Sigmoid colon (tissue), 7 donors: Measurements from ENCODE around the gene SSC5D. TPM values are rescaled to one million over a fixed set of nuclear protein-coding genes. Genes with fewer than 3 reads are reported as not detected.

Experiments used
- DNase-seq: peaks from one replicate; pipeline ENCODE4 v3.0.0-alpha.2; 2019
- H3K27ac ChIP-seq, 4 donors: fragments of 200-600 bp; sonication (generic); one replicate each; pipeline ENCODE4 v1.5.1; 2016 to 2019; ENCODE audit warnings: mild to moderate bottlenecking in 1 of 4
- H3K27me3 ChIP-seq, 3 donors: fragments of 200-600 bp; sonication (generic); one replicate each; pipeline ENCODE4 v1.5.1; 2019; ENCODE audit warnings: mild to moderate bottlenecking in 1 of 3
- H3K36me3 ChIP-seq, 4 donors: fragments of 200-600 bp; sonication (generic); one replicate each; pipeline ENCODE4 v1.5.1; 2016 to 2019
- H3K4me1 ChIP-seq, 4 donors: fragments of 200-600 bp; sonication (generic); one replicate each; pipeline ENCODE4 v1.5.1; 2017 to 2019
- H3K4me3 ChIP-seq, 4 donors: fragments of 200-600 bp; sonication (generic); one replicate each; pipeline ENCODE4 v1.5.1; 2017 to 2019; ENCODE audit warnings: mild to moderate bottlenecking in 2 of 4, moderate library complexity in 1 of 4
- H3K9me3 ChIP-seq, 4 donors: fragments of 200-600 bp in 3 of 4; sonication (generic) in 3 of 4; one replicate each; pipeline versions ENCODE4 v1.5.1 to v1.6.1; 2013 to 2019
- EP300 ChIP-seq, 4 donors: sonication (generic); formaldehyde crosslinking; IDR thresholded peaks; one replicate each; pipeline ENCODE4 v1.6.1; 2017; ENCODE audit warnings: antibody characterized with exemption in 4 of 4
- POLR2A ChIP-seq, 2 donors: fragments of 450-650 bp; IDR thresholded peaks; one replicate each; pipeline ENCODE4 v1.6.1; 2016; ENCODE audit warnings: antibody characterized with exemption in 2 of 2, mild to moderate bottlenecking in 2 of 2, moderate library complexity in 2 of 2
- POLR2AphosphoS5 ChIP-seq, 4 donors: sonication (generic); formaldehyde crosslinking; IDR thresholded peaks; one replicate each; pipeline ENCODE4 v1.6.1; 2017; ENCODE audit warnings: antibody characterized with exemption in 4 of 4
- WGBS, 2 donors: extraction: QIAGEN DNeasy Blood & Tissue Kit; methylation state at CpG; one replicate each; pipeline ENCODE4 v1.1.7; 2013; 5-methylcytosine and 5-hydroxymethylcytosine counted together
- intact Hi-C: fragments of 100-400 bp; cut with DNase I; formaldehyde crosslinking; loops from one replicate; pipeline ENCODE4 v1.15.1; 2023
- polyA plus RNA-seq, 3 donors: library from polyadenylated mRNA; stranded (reverse); fragments of 200-250 nt; gene quantifications; one replicate each; pipeline ENCODE4 v1.2.3, GENCODE V29; 2013
- total RNA-seq, 4 donors: library from RNA; depleted of rRNA; stranded (reverse); fragments of >200 nt; gene quantifications; one replicate each; pipeline ENCODE4 v1.1.0, GENCODE V29; 2016
- TF ChIP-seq, protein P1 (sequence below), 4 experiments: fragments of 450-650 bp in 3 of 4; fragments of 200-600 bp in 1 of 4; IDR thresholded peaks; one replicate each; pipeline ENCODE4 v1.5.1; 2016 to 2019; ENCODE audit warnings: antibody characterized with exemption in 4 of 4, mild to moderate bottlenecking in 3 of 4, moderate library complexity in 2 of 4
- donor health status: healthy with polysubstance abuse.
- donor health status: Bipolar disorder and iron deficiency.
- donor health status: healthy.

Gene SSC5D
- total and polyA plus RNA-seq, 7 donors = 1.2 to 66.7 (median 14.4) TPM; not detected in 1

DNA sequence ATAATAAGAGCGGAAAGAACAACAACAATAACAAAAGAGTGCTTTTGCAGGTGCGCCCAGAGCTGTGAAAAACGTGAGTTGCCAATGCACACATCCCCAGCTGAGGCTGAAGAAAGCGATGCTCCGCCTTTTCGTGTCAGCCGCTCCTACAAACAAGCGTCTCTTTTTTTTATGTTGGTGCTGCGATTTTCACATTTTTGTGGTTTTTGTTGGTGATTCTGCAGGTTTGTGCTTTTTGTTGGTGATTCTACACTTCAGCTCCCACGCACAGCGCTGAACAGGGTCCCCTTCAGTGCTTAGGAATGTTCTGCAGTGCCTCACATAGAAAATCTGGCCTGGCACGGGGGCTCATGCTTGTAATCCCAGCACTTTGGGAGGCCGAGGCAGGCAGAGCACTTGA lies 64.4 kb downstream of the SSC5D start:
- Histone ChIP-seq H3K4me1 (peaks cover 0 to under 1% (median 0%) of the 10 kb centered on the region in 4 donors), H3K27ac (no peak overlapping the region), H3K27me3 (peaks cover 5 to 49% (median 34%) of the 10 kb centered on the region in 3 donors), H3K4me3 (no peak overlapping the region), H3K36me3 (no peaks in the 10 kb centered on the region), H3K9me3 (no peaks in the 10 kb centered on the region)
- 68 to 72% methylated on average over 13 of the region's 13 CpGs for WGBS, 2 donors
- intact Hi-C loops = no loop called here
- DNase-seq = no peak
- TF ChIP-seq, protein P1, sequence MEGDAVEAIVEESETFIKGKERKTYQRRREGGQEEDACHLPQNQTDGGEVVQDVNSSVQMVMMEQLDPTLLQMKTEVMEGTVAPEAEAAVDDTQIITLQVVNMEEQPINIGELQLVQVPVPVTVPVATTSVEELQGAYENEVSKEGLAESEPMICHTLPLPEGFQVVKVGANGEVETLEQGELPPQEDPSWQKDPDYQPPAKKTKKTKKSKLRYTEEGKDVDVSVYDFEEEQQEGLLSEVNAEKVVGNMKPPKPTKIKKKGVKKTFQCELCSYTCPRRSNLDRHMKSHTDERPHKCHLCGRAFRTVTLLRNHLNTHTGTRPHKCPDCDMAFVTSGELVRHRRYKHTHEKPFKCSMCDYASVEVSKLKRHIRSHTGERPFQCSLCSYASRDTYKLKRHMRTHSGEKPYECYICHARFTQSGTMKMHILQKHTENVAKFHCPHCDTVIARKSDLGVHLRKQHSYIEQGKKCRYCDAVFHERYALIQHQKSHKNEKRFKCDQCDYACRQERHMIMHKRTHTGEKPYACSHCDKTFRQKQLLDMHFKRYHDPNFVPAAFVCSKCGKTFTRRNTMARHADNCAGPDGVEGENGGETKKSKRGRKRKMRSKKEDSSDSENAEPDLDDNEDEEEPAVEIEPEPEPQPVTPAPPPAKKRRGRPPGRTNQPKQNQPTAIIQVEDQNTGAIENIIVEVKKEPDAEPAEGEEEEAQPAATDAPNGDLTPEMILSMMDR (IDR thresholded peaks at IDR 0.05) = no peak
- TF ChIP-seq POLR2A (IDR thresholded peaks at IDR 0.05) = no peak
- TF ChIP-seq POLR2AphosphoS5 (IDR thresholded peaks at IDR 0.05) = no peak
- no peak for TF ChIP-seq EP300 (IDR thresholded peaks at IDR 0.05)

DNA sequence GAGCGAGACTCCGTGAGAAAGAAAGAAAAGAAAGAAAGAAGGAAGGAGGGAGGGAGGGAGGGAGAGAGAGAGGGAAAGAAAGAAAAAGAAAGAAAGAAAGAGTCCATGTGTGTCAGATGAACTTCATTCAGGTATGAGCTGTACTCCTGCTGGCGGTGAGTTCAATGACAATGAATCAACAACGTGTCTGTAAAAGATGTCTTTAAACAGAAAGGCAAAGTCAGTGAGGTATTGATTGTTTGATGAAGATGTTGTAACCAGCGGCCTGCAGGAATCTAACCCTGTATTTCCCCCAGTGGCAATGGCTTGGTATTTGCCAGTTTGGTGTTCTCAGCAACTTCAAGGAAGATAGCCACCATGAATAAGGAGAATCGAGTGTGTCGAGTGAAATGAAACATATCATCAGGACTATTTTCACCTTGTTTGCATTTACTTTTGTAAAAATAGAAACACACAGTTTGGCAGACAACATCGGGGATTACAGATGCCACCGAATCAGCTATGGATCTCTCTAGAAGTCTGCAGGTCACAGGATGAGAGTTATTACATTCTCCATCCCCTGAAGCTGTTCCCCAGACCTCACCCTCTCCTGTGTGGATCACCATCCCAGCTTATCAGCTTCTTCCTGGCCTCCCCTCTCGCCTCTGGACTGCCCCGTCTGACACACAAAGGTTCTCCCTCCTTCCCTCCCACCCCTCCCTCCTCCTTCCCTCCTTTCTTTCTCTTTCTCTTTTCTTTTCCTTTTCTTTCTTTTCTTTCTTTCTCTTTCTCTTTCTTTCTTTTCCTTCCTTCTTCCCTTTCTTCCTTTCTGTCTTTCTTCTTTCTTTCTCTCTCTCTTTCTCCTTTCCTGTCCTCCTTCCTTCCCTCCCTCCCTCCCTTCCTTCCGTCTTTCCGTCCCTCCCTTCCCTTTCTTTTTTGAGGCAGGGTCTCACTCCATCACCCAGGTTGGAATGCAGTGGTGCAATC lies 65.3 kb downstream of the SSC5D start:
- H3K4me1 ChIP-seq = no peaks in the 10 kb centered on the region
- no peak for DNase-seq
- H3K27me3 ChIP-seq = peaks cover 5 to 40% (median 28%) of the 10 kb centered on the region in 3 donors
- intact Hi-C loops = no loop called here
- no peaks in the 10 kb centered on the region for H3K9me3 ChIP-seq
- no peak overlapping the region for H3K4me3 ChIP-seq
- TF ChIP-seq, protein P1 (IDR thresholded peaks at IDR 0.05) = no peak
- TF ChIP-seq EP300 (IDR thresholded peaks at IDR 0.05) (no peak), POLR2AphosphoS5 (IDR thresholded peaks at IDR 0.05) (no peak), POLR2A (IDR thresholded peaks at IDR 0.05) (no peak)
- no peak overlapping the region for H3K27ac ChIP-seq
- H3K36me3 ChIP-seq = no peaks in the 10 kb centered on the region
- 69 to 70% methylated on average over 13 of the region's 13 CpGs for WGBS, 2 donors

DNA sequence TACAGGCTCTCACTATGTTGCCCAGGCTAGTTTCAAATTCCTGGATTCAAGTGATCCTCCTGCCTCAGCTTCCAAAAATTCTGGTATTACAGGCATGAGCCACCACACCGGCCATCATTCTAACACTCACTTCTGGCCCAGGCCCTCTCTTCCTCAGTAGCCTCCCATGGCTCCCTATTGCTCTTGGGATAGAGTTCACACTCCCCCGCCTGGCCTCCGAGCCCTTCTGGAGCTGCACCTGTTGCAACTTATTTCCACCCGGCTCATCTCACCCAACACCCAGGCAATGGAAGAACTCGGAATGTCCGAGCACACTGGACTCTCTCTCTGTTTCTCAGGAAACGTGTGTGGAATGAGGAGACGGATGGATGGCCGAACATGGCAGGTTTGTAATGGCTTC lies 66.1 kb downstream of the SSC5D start:
- peaks cover 5 to 33% (median 22%) of the 10 kb centered on the region in 3 donors for H3K27me3 ChIP-seq
- intact Hi-C loops = no loop called here
- no peak for TF ChIP-seq POLR2A (IDR thresholded peaks at IDR 0.05)
- no peak for TF ChIP-seq EP300 (IDR thresholded peaks at IDR 0.05)

DNA sequence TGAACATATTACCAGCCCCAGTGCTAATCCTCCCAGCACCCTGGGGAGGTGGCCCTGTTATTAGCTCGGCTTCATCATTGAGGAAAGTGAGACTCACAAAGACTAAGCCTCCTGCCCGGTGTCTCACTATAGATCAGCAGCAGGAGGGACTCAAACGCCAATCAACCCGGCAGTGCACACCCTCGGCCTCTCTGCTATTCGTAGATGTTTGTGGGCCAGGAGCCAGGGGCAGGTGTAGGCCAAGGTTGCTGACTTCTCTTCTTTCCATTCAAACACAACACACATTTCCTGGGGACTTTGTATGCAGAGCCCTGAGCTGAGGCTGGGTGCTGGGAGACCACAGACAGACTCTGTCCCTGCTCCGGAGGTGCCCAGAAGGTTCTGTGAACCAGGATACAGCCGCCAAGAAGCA lies 66.5 kb downstream of the SSC5D start:
- Histone ChIP-seq H3K27ac (no peak overlapping the region), H3K4me1 (no peaks in the 10 kb centered on the region), H3K9me3 (no peaks in the 10 kb centered on the region), H3K4me3 (no peak overlapping the region), H3K27me3 (peaks cover 5 to 29% (median 20%) of the 10 kb centered on the region in 3 donors), H3K36me3 (no peaks in the 10 kb centered on the region)
- no peak for DNase-seq
- TF ChIP-seq, protein P1 (IDR thresholded peaks at IDR 0.05) = no peak
- no peak for TF ChIP-seq POLR2A (IDR thresholded peaks at IDR 0.05)
- no peak for TF ChIP-seq POLR2AphosphoS5 (IDR thresholded peaks at IDR 0.05)
- TF ChIP-seq EP300 (IDR thresholded peaks at IDR 0.05) = no peak
- intact Hi-C loops = no loop called here
- 33 to 74% methylated on average over 8 of the region's 8 CpGs for WGBS, 2 donors

More for the DNA sequence above, 66.1 kb downstream of the SSC5D start:
- Histone ChIP-seq H3K36me3 (no peaks in the 10 kb centered on the region), H3K27ac (no peak overlapping the region), H3K9me3 (no peaks in the 10 kb centered on the region), H3K4me3 (no peak overlapping the region), H3K4me1 (no peaks in the 10 kb centered on the region)
- DNase-seq = no peak
- WGBS, 2 donors = 89 to 91% methylated on average over 9 of the region's 9 CpGs

DNA sequence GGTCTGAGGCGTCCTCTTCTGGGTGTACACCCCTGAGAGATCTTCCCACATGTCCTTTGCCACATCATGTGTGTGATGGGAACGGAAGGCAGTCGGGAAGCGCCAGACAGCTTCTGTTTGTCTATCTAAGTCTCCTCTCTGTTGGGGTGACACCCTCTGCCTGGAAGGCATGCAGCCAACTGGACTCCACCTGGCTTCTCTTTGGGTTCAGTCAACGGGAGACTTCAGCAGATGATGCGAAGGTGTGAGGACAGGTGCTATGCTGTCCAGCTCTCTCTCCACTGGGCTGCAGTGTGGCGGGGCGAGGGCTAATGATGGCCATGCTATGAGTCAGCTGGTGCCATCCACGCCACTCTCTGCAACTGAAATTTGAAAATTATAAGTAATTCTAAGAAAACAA lies 71.4 kb downstream of the SSC5D start:
- whole genome bisulfite sequencing, 2 donors = 66 to 87% methylated on average over 9 of the region's 9 CpGs
- TF ChIP-seq EP300 (IDR thresholded peaks at IDR 0.05) (no peak), POLR2AphosphoS5 (IDR thresholded peaks at IDR 0.05) (no peak), POLR2A (IDR thresholded peaks at IDR 0.05) (no peak)
- TF ChIP-seq, protein P1 (IDR thresholded peaks at IDR 0.05) = no peak
- Histone ChIP-seq H3K4me1 (no peaks in the 10 kb centered on the region), H3K27ac (no peak overlapping the region), H3K4me3 (no peak overlapping the region), H3K27me3 (peaks cover 0 to 21% (median 8%) of the 10 kb centered on the region in 3 donors), H3K36me3 (no peaks in the 10 kb centered on the region), H3K9me3 (peaks cover 0 to 4% (median 0%) of the 10 kb centered on the region in 4 donors)
- DNase-seq = no peak
- intact Hi-C loops = no loop called here
